ENCODE measurements around the gene GALNTL6. TPM values are rescaled to one million over a fixed set of nuclear protein-coding genes. Genes with fewer than 3 reads are reported as not detected.
A peak's percentile ranks its signal among the peaks of the same experiment; 100 is the strongest.

The GALNTL6 gene
- total RNA-seq, 1 experiment from 2014 or later, result not detected

GRCh38 chr4:172666711-172667368, 853.6 kb downstream of the GALNTL6 start:
- peak; percentile 61 for DNase-seq
- Mint-ChIP-seq H3K36me3 (ENCODE audit: insufficient read depth in 1 of 3, low read depth in 3 of 3) (no peaks in the 10 kb centered on the region), H3K4me3 (no peak overlapping the region), H3K27me3 (ENCODE audit: low read depth) (no peaks in the 10 kb centered on the region), H3K9me3 (no peaks in the 10 kb centered on the region), H3K27ac (no peak overlapping the region), H3K4me1 (peaks cover 11% of the 10 kb centered on the region in 2 experiments)
- Histone ChIP-seq H4K91ac (ENCODE audit: insufficient read length, low read depth, low read length) (no peak overlapping the region), H2BK20ac (ENCODE audit: low read depth, low read length, poor library complexity, severe bottlenecking) (no peak overlapping the region), H3K27ac (ENCODE audit: insufficient read length, low read depth, low read length) (no peak overlapping the region), H2AFZ (ENCODE audit: low read length) (no peak overlapping the region), H4K8ac (replicated peaks; ENCODE audit: insufficient read length, low read depth, low read length) (no peak overlapping the region), H3K23me2 (ENCODE audit: insufficient read length, low read depth, low read length, poor library complexity, severe bottlenecking) (no peaks in the 10 kb centered on the region), H3K4me2 (ENCODE audit: insufficient read depth, insufficient read length, low read length) (no peak overlapping the region), H2BK5ac (ENCODE audit: insufficient read length, low read length) (no peak overlapping the region), H2BK15ac (ENCODE audit: low read depth, low read length) (no peak overlapping the region), H2BK120ac (ENCODE audit: low read depth, low read length, poor library complexity, severe bottlenecking) (no peak overlapping the region), H3K14ac (ENCODE audit: insufficient read depth, low read length) (no peak overlapping the region), H3K18ac (ENCODE audit: insufficient read length, low read depth, low read length) (no peak overlapping the region), H3K9me3 (ENCODE audit: control insufficient read depth, low read depth, low read length) (no peaks in the 10 kb centered on the region), H3K79me2 (ENCODE audit: insufficient read depth, low read length) (no peaks in the 10 kb centered on the region), H3T11ph (ENCODE audit: low read length) (no peak overlapping the region), H2AK5ac (ENCODE audit: insufficient read length, low read length) (no peak overlapping the region), H2BK12ac (ENCODE audit: insufficient read length, low read depth, low read length) (no peak overlapping the region), H4K20me1 (ENCODE audit: control insufficient read depth, insufficient read depth, insufficient read length) (no peaks in the 10 kb centered on the region), H3K4ac (ENCODE audit: low read depth, low read length) (no peak overlapping the region), H3K27me3 (ENCODE audit: insufficient read depth, low read length) (no peaks in the 10 kb centered on the region), H3K4me1 (ENCODE audit: insufficient read depth, low read length) (no peaks in the 10 kb centered on the region; the same call in 1 of the 2 replicates), H3K56ac (ENCODE audit: insufficient read length, low read depth, low read length) (no peak overlapping the region), H4K5ac (ENCODE audit: insufficient read length, low read depth, low read length) (no peak overlapping the region), H3K79me1 (ENCODE audit: insufficient read depth, low read depth, low read length, poor library complexity, severe bottlenecking) (no peaks in the 10 kb centered on the region), H3K9ac (ENCODE audit: extremely low read depth, insufficient read length, low read length) (no peak overlapping the region), H3K23ac (ENCODE audit: insufficient read length, low read depth, low read length) (no peak overlapping the region)
- TF ChIP-seq, protein P1, sequence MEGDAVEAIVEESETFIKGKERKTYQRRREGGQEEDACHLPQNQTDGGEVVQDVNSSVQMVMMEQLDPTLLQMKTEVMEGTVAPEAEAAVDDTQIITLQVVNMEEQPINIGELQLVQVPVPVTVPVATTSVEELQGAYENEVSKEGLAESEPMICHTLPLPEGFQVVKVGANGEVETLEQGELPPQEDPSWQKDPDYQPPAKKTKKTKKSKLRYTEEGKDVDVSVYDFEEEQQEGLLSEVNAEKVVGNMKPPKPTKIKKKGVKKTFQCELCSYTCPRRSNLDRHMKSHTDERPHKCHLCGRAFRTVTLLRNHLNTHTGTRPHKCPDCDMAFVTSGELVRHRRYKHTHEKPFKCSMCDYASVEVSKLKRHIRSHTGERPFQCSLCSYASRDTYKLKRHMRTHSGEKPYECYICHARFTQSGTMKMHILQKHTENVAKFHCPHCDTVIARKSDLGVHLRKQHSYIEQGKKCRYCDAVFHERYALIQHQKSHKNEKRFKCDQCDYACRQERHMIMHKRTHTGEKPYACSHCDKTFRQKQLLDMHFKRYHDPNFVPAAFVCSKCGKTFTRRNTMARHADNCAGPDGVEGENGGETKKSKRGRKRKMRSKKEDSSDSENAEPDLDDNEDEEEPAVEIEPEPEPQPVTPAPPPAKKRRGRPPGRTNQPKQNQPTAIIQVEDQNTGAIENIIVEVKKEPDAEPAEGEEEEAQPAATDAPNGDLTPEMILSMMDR (conservative IDR thresholded peaks at IDR 0.05), result peak; percentile 74; the same call in 2 of the 3 replicates
- no CpG with 5 or more reads among the region's 6 CpGs for WGBS (ENCODE audit: extremely low coverage, insufficient read length, low lambda C conversion rate)
